Mesenchymal stem cell (in vitro differentiated cells and primary cell): ENCODE measurements around the gene KRTAP5-5.
"Not testable (repeated sequence)": the region's sequence is repeated elsewhere in the genome, so short reads cannot be mapped to it uniquely, and the experiment has no call there.

Experiments used
- DNase-seq: peaks from one replicate; pipeline ENCODE4 v3.0.0-alpha.2; 2013
- H2AFZ ChIP-seq: one replicate; pipeline ENCODE4 v1.6.1; 2013; ENCODE audit warnings: low read depth, mild to moderate bottlenecking, control low read depth, inconsistent platforms, low read length, moderate library complexity
- H2AK5ac ChIP-seq: 2 replicates; pipeline ENCODE4 v1.6.1; 2013; ENCODE audit warnings: low read length, moderate library complexity, mild to moderate bottlenecking, inconsistent platforms; ENCODE audit not compliant: severe bottlenecking
- H2BK120ac ChIP-seq: one replicate; pipeline ENCODE4 v1.6.1; 2013; ENCODE audit warnings: low read depth, mild to moderate bottlenecking, inconsistent platforms, low read length, moderate library complexity
- H2BK12ac ChIP-seq, 2 experiments: one replicate each; pipeline ENCODE4 v1.6.1; 2013; ENCODE audit warnings: inconsistent platforms in 2 of 2, low read length in 2 of 2, mild to moderate bottlenecking in 2 of 2, moderate library complexity in 2 of 2, control low read depth in 1 of 2
- H2BK15ac ChIP-seq: one replicate; pipeline ENCODE4 v1.6.1; 2013; ENCODE audit warnings: mild to moderate bottlenecking, low read depth, inconsistent platforms; ENCODE audit not compliant: poor library complexity, severe bottlenecking
- H2BK5ac ChIP-seq: 2 replicates; pipeline ENCODE4 v1.6.1; 2013; ENCODE audit warnings: low read depth, mild to moderate bottlenecking, low read length, control low read depth, inconsistent platforms; ENCODE audit not compliant: poor library complexity, severe bottlenecking
- H3K14ac ChIP-seq, 2 experiments: one replicate each; pipeline ENCODE4 v1.6.1; 2013; ENCODE audit warnings: inconsistent platforms in 2 of 2, low read length in 2 of 2, control low read depth in 1 of 2, mild to moderate bottlenecking in 1 of 2, moderate library complexity in 1 of 2
- H3K18ac ChIP-seq, 2 experiments: one replicate each; pipeline ENCODE4 v1.6.1; 2013; ENCODE audit warnings: inconsistent platforms in 2 of 2, low read length in 2 of 2, control low read depth in 1 of 2, low read depth in 1 of 2, mild to moderate bottlenecking in 1 of 2
- H3K23ac ChIP-seq, 2 experiments: one replicate each; pipeline ENCODE4 v1.6.1; 2013; ENCODE audit warnings: inconsistent platforms in 2 of 2, low read length in 2 of 2, mild to moderate bottlenecking in 2 of 2, moderate library complexity in 2 of 2, control low read depth in 1 of 2
- H3K27ac ChIP-seq: 2 replicates; pipeline ENCODE4 v1.5.1; 2013; ENCODE audit warnings: mild to moderate bottlenecking, moderate library complexity, low read length, control low read depth, inconsistent platforms; ENCODE audit not compliant: poor library complexity, severe bottlenecking
- H3K27me3 ChIP-seq, 2 experiments: 2 replicates each; pipeline versions ENCODE4 v1.6.1 to v1.7.0; 2013; ENCODE audit warnings: low read length in 2 of 2, mild to moderate bottlenecking in 2 of 2, moderate library complexity in 2 of 2, control low read depth in 1 of 2, inconsistent platforms in 1 of 2; ENCODE audit not compliant: control insufficient read depth in 1 of 2, insufficient read depth in 1 of 2
- H3K36me3 ChIP-seq, 2 experiments: 2 replicates each; pipeline versions ENCODE4 v1.6.1 to v1.7.0; 2013; ENCODE audit warnings: low read length in 2 of 2, control low read depth in 1 of 2, inconsistent platforms in 1 of 2, low read depth in 1 of 2, mild to moderate bottlenecking in 1 of 2; ENCODE audit not compliant: insufficient read depth in 2 of 2, control insufficient read depth in 1 of 2
- H3K4ac ChIP-seq, 2 experiments: one replicate each; pipeline ENCODE4 v1.6.1; 2013; ENCODE audit warnings: inconsistent platforms in 2 of 2, low read length in 2 of 2, mild to moderate bottlenecking in 2 of 2, moderate library complexity in 2 of 2, control low read depth in 1 of 2, low read depth in 1 of 2
- H3K4me1 ChIP-seq: 2 replicates; pipeline ENCODE4 v1.6.1; 2013; ENCODE audit warnings: low read depth, low read length, control low read depth; ENCODE audit not compliant: control insufficient read depth, insufficient read depth
- H3K4me2 ChIP-seq: 2 replicates; pipeline ENCODE4 v1.6.1; 2013; ENCODE audit warnings: low read length, mild to moderate bottlenecking, inconsistent platforms; ENCODE audit not compliant: poor library complexity, severe bottlenecking
- H3K4me3 ChIP-seq, 2 experiments: 2 replicates each; pipeline versions ENCODE4 v1.5.1 to v1.7.0; 2013; ENCODE audit warnings: low read length in 2 of 2, mild to moderate bottlenecking in 2 of 2, control low read depth in 1 of 2, low read depth in 1 of 2; ENCODE audit not compliant: insufficient read depth in 1 of 2
- H3K79me1 ChIP-seq: replicated peaks from 2 replicates; pipeline ENCODE4 v1.6.1; 2013; ENCODE audit warnings: mild to moderate bottlenecking, control low read depth, low read length, inconsistent platforms; ENCODE audit not compliant: poor library complexity, severe bottlenecking
- H3K9ac ChIP-seq: 2 replicates; pipeline ENCODE4 v1.7.0; 2013; ENCODE audit warnings: mild to moderate bottlenecking, low read length, moderate library complexity
- H3K9me3 ChIP-seq: 2 replicates; pipeline ENCODE4 v1.7.0; 2013; ENCODE audit warnings: mild to moderate bottlenecking, low read length; ENCODE audit not compliant: control insufficient read depth
- H4K8ac ChIP-seq: one replicate; pipeline ENCODE4 v1.6.1; 2013; ENCODE audit warnings: inconsistent platforms, mild to moderate bottlenecking, low read length, moderate library complexity
- H4K91ac ChIP-seq: one replicate; pipeline ENCODE4 v1.6.1; 2013; ENCODE audit warnings: mild to moderate bottlenecking, low read length, inconsistent platforms
- WGBS: methylation state at CpG from one replicate; pipeline ENCODE4 v1.1.7; 2013; ENCODE audit warnings: mixed read lengths; 5-methylcytosine and 5-hydroxymethylcytosine counted together

Gene KRTAP5-5

DNA sequence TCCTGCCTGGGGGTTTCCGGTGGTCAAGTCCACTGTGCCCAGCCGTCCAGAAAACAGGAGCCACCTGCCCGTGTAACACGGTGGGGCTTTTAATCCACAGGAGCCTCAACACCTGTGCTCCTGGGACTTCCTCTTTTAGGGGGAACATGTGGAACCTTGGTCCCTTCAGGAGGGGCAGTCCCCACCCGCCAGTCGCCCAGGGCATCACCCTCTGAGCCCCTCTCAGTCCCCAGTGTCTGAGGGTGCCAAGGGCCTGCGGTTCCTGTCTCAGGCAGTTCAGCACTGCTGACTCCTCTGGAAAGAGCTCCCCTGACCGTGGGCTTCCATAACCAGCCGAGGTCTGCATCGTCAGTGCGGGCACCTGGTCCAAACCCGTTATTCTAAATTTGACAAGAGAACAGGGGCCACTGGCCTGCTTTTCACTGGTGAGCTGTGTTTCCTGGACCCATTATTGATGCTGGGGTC, 15.8 kb downstream of the KRTAP5-5 start:
- H3K36me3 ChIP-seq: peaks cover 0 to 2% of the 10 kb centered on the region in 2 experiments
- no peak overlapping the region for H3K27ac ChIP-seq
- H3K9ac ChIP-seq: no peak overlapping the region
- H2BK12ac ChIP-seq: no peak overlapping the region
- no peaks in the 10 kb centered on the region for H3K9me3 ChIP-seq
- H3K23ac ChIP-seq: no peak overlapping the region
- no peak overlapping the region for H2BK120ac ChIP-seq
- H4K8ac ChIP-seq: no peak overlapping the region
- 85% methylated on average over 12 of the region's 12 CpGs for WGBS
- no peak overlapping the region for H3K14ac ChIP-seq
- H4K91ac ChIP-seq: no peak overlapping the region
- H3K79me1 ChIP-seq: no peaks in the 10 kb centered on the region
- H2AK5ac ChIP-seq: no peak overlapping the region
- H3K4ac ChIP-seq: no peak overlapping the region
- H3K4me2 ChIP-seq: no peak overlapping the region
- H3K4me1 ChIP-seq: no peaks in the 10 kb centered on the region
- no peak overlapping the region for H2BK15ac ChIP-seq
- DNase-seq: no peak
- no peak overlapping the region for H3K4me3 ChIP-seq
- no peak overlapping the region for H2BK5ac ChIP-seq
- no peak overlapping the region for H2AFZ ChIP-seq
- H3K18ac ChIP-seq: no peak overlapping the region
- peaks cover 36 to 53% of the 10 kb centered on the region in 2 experiments for H3K27me3 ChIP-seq

DNA sequence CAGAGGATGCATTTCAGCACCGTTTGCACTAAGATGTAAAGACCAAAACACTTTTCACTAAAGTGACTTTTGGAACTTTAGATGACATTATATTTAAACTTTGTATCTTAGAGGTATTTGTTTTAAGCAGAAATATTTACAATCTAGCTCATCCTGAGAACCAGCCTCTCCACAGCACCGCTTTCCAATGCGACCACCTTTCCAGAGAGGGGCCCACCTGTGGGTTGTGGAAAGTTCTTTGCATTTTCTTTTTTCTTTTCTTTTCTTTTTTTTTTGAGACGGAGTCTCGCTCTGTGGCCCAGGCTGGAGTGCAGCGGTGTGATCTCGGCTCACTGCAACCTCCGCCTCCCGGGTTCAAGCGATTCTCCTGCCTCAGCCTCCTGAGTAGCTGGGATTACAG, 17.0 kb downstream of the KRTAP5-5 start:
- H2BK15ac ChIP-seq, H2AK5ac ChIP-seq, H2BK12ac ChIP-seq, H3K23ac ChIP-seq, H3K79me1 ChIP-seq, H3K36me3 ChIP-seq, H4K8ac ChIP-seq, H3K9ac ChIP-seq, H3K27ac ChIP-seq, H2BK120ac ChIP-seq, H3K18ac ChIP-seq, H3K14ac ChIP-seq, H2BK5ac ChIP-seq, H3K4me1 ChIP-seq, H3K4ac ChIP-seq, H4K91ac ChIP-seq, H3K4me3 ChIP-seq, H3K9me3 ChIP-seq, H2AFZ ChIP-seq, H3K4me2 ChIP-seq, DNase-seq: not testable (repeated sequence)
- 100% methylated on average over 6 of the region's 10 CpGs for WGBS
- H3K27me3 ChIP-seq: peaks cover 34 to 54% of the 10 kb centered on the region in 2 experiments

- no peak for DNase-seq
- Histone ChIP-seq H2AFZ (no peak overlapping the region), H3K4me1 (peaks cover 4% of the 10 kb centered on the region), H3K18ac (no peak overlapping the region), H3K23ac (no peak overlapping the region), H3K27me3 (peaks cover 36 to 58% of the 10 kb centered on the region in 2 experiments), H3K9ac (no peak overlapping the region), H3K27ac (no peak overlapping the region), H2BK12ac (no peak overlapping the region), H3K4ac (no peak overlapping the region), H3K4me2 (no peak overlapping the region), H3K14ac (no peak overlapping the region), H3K79me1 (no peaks in the 10 kb centered on the region), H3K36me3 (no peaks in the 10 kb centered on the region), H3K9me3 (no peaks in the 10 kb centered on the region), H2BK5ac (no peak overlapping the region), H4K91ac (no peak overlapping the region), H3K4me3 (no peak overlapping the region), H2BK15ac (peak overlapping the region; percentile 12), H4K8ac (no peak overlapping the region), H2BK120ac (no peak overlapping the region), H2AK5ac (no peak overlapping the region)
- 91% methylated on average over 35 of the region's 35 CpGs for WGBS
Measured at GRCh38 chr11:1647901-1648652, 18.5 kb downstream of the KRTAP5-5 start.

- DNase-seq: no peak
- Histone ChIP-seq H3K4me3 (no peak overlapping the region), H3K27me3 (peaks cover 33 to 61% of the 10 kb centered on the region in 2 experiments), H3K14ac (no peak overlapping the region), H2BK120ac (no peak overlapping the region), H2BK5ac (no peak overlapping the region), H2BK12ac (no peak overlapping the region), H4K91ac (no peak overlapping the region), H3K18ac (no peak overlapping the region), H3K4me2 (no peak overlapping the region), H2AFZ (no peak overlapping the region), H2AK5ac (no peak overlapping the region), H3K4me1 (peaks cover 5% of the 10 kb centered on the region), H2BK15ac (no peak overlapping the region), H3K9me3 (no peaks in the 10 kb centered on the region), H3K36me3 (no peaks in the 10 kb centered on the region), H4K8ac (no peak overlapping the region), H3K79me1 (no peaks in the 10 kb centered on the region), H3K27ac (no peak overlapping the region), H3K23ac (no peak overlapping the region), H3K4ac (no peak overlapping the region), H3K9ac (no peak overlapping the region)
- WGBS: 93% methylated on average over 23 of the region's 28 CpGs
Measured at GRCh38 chr11:1648653-1649420, 19.3 kb downstream of the KRTAP5-5 start.
